Measurements from ENCODE around the gene TMEM8B. TPM values are rescaled to one million over a fixed set of nuclear protein-coding genes. Genes with fewer than 3 reads are reported as not detected.
"Not testable (repeated sequence)": the region's sequence is repeated elsewhere in the genome, so short reads cannot be mapped to it uniquely, and the experiment has no call there.

TMEM8B gene
- total RNA-seq, 1 experiment from 2014 or later, result 2.9 TPM

DNA sequence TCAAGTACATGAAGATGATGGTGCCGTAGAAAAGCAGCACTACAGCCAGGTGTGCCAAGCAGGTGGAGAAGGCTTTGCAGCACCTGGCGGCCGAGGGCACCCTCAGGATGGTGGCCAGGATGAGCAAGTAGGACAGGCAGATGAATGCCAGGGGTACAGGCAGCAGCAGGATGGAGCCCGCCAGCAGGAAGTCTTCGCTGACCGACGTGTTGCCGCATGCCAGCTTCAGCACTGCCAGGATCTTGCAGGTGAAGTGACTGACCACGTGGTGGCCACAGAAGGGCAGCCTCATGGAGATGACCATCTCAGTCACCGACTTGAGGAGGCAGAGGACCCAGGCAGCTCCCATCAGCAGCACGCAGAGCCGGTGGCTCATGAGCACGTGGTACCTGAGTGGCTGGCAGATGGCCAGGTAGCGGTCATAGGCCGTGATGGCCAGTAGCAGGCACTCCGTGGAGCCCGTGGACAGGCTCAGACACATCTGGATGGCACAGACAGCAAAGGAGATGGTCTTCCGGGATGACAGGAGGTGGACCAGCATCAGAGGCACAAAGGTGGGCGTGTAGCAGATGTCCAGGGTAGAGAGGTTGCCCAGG lies 40.7 kb downstream of the TMEM8B start:
- no peak overlapping the region for H3K4me2 ChIP-seq (ENCODE audit: low read depth, low read length, poor library complexity, severe bottlenecking)
- H3K27ac ChIP-seq (ENCODE audit: low read length), result no peak overlapping the region
- H3K4me3 ChIP-seq (ENCODE audit: low read length), result no peak overlapping the region
- H3K9me3 ChIP-seq (ENCODE audit: low read length), result no peaks in the 10 kb centered on the region
- no peaks in the 10 kb centered on the region for H3K36me3 ChIP-seq (ENCODE audit: insufficient read depth, low read length)
- no peaks in the 10 kb centered on the region for H3K27me3 ChIP-seq (ENCODE audit: low read length)
- no peaks in the 10 kb centered on the region for H3K9me2 ChIP-seq (replicated peaks; ENCODE audit: insufficient read depth, low read length)
- H4K20me1 ChIP-seq (ENCODE audit: insufficient read depth, low read depth, low read length), result no peaks in the 10 kb centered on the region
- no peak overlapping the region for H2AFZ ChIP-seq (ENCODE audit: low read length)
- no peaks in the 10 kb centered on the region for H3K79me2 ChIP-seq (ENCODE audit: low read length)
- no peak for DNase-seq
- no peaks in the 10 kb centered on the region for H3K4me1 ChIP-seq (ENCODE audit: low read length)
- H3K9ac ChIP-seq (ENCODE audit: low read length), result no peak overlapping the region

DNA sequence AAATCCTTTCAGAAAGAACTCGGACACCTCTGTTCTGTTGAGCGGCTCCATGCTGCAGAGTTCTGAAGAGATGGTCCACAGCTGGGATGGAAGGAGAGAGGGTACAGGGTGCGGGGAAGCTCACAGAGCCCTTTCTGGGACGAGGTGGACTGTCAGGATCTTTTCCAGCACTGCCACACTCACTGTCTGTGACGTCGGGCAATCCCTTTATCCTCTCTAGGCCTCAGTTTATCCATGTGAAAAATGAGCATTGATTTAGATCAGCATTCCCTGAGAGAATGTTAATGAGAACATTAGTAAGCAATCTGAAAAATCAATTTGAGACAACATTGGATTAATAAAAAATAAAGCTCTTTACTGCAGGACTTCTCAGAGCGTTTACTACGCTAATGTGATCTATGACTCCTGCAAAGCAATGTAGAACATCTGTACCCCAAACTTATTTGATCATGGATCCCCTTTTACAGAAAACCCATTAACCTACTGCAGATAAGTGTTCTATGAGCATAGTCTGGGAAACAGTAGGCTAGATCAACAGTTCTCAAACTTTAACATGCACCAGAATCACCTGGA lies 41.4 kb downstream of the TMEM8B start, which contains the start of gene OR13J1:
Gene OR13J1, minus strand, starts transcription at position 51 of the 573 bp plus-strand sequence. Its CDS starts 0 bp downstream, at position 51.
- Histone ChIP-seq H4K20me1 (ENCODE audit: insufficient read depth, low read depth, low read length) (no peaks in the 10 kb centered on the region), H3K79me2 (ENCODE audit: low read length) (no peaks in the 10 kb centered on the region), H2AFZ (ENCODE audit: low read length) (no peak within 1 kb of the TSS), H3K4me1 (ENCODE audit: low read length) (no peaks in the 10 kb centered on the region), H3K4me2 (ENCODE audit: low read depth, low read length, poor library complexity, severe bottlenecking) (no peak within 1 kb of the TSS), H3K9me3 (ENCODE audit: low read length) (no peaks in the 10 kb centered on the region), H3K4me3 (ENCODE audit: low read length) (no peak within 1 kb of the TSS), H3K9ac (ENCODE audit: low read length) (no peak within 1 kb of the TSS), H3K27me3 (ENCODE audit: low read length) (no peaks in the 10 kb centered on the region), H3K36me3 (ENCODE audit: insufficient read depth, low read length) (no peaks in the 10 kb centered on the region), H3K27ac (ENCODE audit: low read length) (no peak within 1 kb of the TSS), H3K9me2 (replicated peaks; ENCODE audit: insufficient read depth, low read length) (no peaks in the 10 kb centered on the region)
- DNase-seq, result no peak

DNA sequence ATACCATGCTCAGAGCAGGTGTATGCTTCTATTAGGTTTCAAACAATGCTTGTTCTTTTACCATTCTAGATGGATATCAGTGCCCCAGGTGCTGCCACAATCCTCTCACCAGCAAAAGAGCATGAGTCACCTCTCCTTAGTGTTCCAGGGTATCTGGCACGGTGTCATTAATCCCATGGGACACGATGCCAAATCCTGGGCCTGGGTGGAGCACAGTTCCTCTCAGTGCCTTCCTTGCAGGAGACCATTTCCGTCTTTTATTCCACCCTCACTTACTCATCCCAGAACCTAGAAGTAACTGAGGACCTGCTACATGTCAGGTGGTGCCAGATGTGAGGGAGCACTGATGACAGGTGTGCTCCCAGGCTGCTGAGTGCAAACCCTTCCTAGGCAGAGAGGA lies 42.5 kb downstream of the TMEM8B start:
- Histone ChIP-seq H3K4me3 (ENCODE audit: low read length) (no peak overlapping the region), H4K20me1 (ENCODE audit: insufficient read depth, low read depth, low read length) (no peaks in the 10 kb centered on the region), H3K9me3 (ENCODE audit: low read length) (no peaks in the 10 kb centered on the region), H2AFZ (ENCODE audit: low read length) (no peak overlapping the region), H3K9me2 (replicated peaks; ENCODE audit: insufficient read depth, low read length) (no peaks in the 10 kb centered on the region), H3K9ac (ENCODE audit: low read length) (no peak overlapping the region), H3K27me3 (ENCODE audit: low read length) (no peaks in the 10 kb centered on the region), H3K79me2 (ENCODE audit: low read length) (no peaks in the 10 kb centered on the region), H3K4me1 (ENCODE audit: low read length) (no peaks in the 10 kb centered on the region), H3K4me2 (ENCODE audit: low read depth, low read length, poor library complexity, severe bottlenecking) (no peak overlapping the region), H3K36me3 (ENCODE audit: insufficient read depth, low read length) (no peaks in the 10 kb centered on the region), H3K27ac (ENCODE audit: low read length) (no peak overlapping the region)
- no peak for DNase-seq

DNA sequence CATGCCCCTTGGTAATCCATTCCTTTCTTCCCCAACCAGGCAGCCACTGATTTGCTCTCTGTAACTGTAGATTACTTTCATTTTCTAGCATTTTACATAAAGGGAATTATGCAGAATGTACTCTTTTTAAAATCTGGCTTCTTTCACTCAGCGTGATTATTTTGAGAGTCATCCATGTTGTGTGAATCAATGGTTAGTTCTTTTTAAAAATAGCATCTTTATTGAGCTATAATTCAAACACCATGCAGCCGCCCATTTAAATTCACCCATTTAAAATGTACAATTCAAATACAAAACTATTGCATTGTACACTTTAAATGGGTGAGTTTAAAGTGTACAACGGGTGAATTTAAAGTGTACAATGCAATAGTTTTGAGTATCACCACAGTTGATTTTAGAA lies 43.5 kb downstream of the TMEM8B start:
- H3K9ac ChIP-seq (ENCODE audit: low read length), result no peak overlapping the region
- no peak overlapping the region for H3K27ac ChIP-seq (ENCODE audit: low read length)
- no peak overlapping the region for H3K4me3 ChIP-seq (ENCODE audit: low read length)
- H3K4me2 ChIP-seq (ENCODE audit: low read depth, low read length, poor library complexity, severe bottlenecking), result no peak overlapping the region
- no peak for DNase-seq
- no peaks in the 10 kb centered on the region for H3K36me3 ChIP-seq (ENCODE audit: insufficient read depth, low read length)
- no peak overlapping the region for H2AFZ ChIP-seq (ENCODE audit: low read length)
- no peaks in the 10 kb centered on the region for H3K4me1 ChIP-seq (ENCODE audit: low read length)
- H3K9me2 ChIP-seq (replicated peaks; ENCODE audit: insufficient read depth, low read length), result no peaks in the 10 kb centered on the region
- H3K27me3 ChIP-seq (ENCODE audit: low read length), result no peaks in the 10 kb centered on the region; the same call in 1 of the 2 replicates
- no peaks in the 10 kb centered on the region for H3K9me3 ChIP-seq (ENCODE audit: low read length)
- H3K79me2 ChIP-seq (ENCODE audit: low read length), result no peaks in the 10 kb centered on the region
- no peaks in the 10 kb centered on the region for H4K20me1 ChIP-seq (ENCODE audit: insufficient read depth, low read depth, low read length)

DNA sequence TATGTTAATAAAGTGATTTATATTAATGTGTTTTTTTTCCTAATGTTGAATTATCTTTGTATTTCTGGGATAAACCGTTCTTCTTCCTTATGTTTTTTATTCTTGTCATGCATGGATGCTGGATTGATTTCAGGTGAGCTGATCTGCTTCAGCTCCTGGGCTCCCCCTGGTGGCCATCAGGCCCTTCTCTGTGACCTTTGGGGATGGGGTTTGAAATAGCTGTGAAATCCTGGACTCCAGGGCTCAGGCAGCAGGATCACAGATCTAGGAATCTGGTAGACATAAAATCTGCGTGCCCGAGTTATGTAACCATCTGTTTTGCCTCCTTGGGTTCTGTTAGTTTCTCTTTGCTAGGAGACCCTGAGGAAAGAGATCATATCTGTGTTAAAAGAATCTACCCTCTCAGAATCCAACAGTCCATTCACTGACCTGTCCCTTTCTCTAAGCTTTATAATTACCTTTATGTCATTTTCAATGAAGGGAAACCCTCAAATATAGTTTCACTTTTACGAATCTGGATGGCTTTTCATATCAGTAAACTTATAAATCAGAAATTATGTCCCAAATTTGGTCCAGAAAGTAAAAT lies 53.3 kb downstream of the TMEM8B start:
- no peak overlapping the region for H2AFZ ChIP-seq (ENCODE audit: low read length)
- H4K20me1 ChIP-seq (ENCODE audit: insufficient read depth, low read depth, low read length), result no peaks in the 10 kb centered on the region
- H3K9ac ChIP-seq (ENCODE audit: low read length), result no peak overlapping the region
- H3K27me3 ChIP-seq (ENCODE audit: low read length), result no peaks in the 10 kb centered on the region; the same call in 1 of the 2 replicates
- H3K9me2 ChIP-seq (replicated peaks; ENCODE audit: insufficient read depth, low read length), result no peaks in the 10 kb centered on the region
- H3K4me3 ChIP-seq (ENCODE audit: low read length), result no peak overlapping the region
- no peaks in the 10 kb centered on the region for H3K9me3 ChIP-seq (ENCODE audit: low read length)
- DNase-seq, result peak; percentile 83
- no peaks in the 10 kb centered on the region for H3K4me1 ChIP-seq (ENCODE audit: low read length)
- H3K4me2 ChIP-seq (ENCODE audit: low read depth, low read length, poor library complexity, severe bottlenecking), result no peak overlapping the region
- no peaks in the 10 kb centered on the region for H3K36me3 ChIP-seq (ENCODE audit: insufficient read depth, low read length)
- H3K79me2 ChIP-seq (ENCODE audit: low read length), result no peaks in the 10 kb centered on the region
- no peak overlapping the region for H3K27ac ChIP-seq (ENCODE audit: low read length)

DNA sequence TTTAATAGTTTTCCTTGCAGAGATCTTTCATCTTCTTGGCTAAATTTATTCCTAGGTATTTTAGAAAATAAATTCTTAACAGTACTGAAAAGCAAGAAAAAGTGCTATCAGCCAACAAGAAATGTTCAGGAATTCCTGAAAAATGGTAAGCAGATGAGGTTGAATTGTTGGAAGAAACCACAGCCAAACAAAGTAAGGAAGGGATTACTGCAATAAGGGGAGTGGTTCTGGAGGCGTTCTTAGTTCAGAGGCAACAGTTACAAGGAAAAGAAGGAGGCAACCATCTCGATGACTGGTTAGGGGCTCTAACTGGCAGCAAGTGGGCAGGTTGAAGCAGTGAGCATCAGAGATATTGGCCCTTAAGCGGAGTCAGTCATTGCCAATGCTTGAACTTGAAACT lies 54.0 kb downstream of the TMEM8B start:
- Histone ChIP-seq H3K9ac (ENCODE audit: low read length) (no peak overlapping the region), H3K79me2 (ENCODE audit: low read length) (no peaks in the 10 kb centered on the region), H3K9me3 (ENCODE audit: low read length) (no peaks in the 10 kb centered on the region), H3K4me2 (ENCODE audit: low read depth, low read length, poor library complexity, severe bottlenecking) (no peak overlapping the region), H3K4me3 (ENCODE audit: low read length) (no peak overlapping the region), H3K36me3 (ENCODE audit: insufficient read depth, low read length) (no peaks in the 10 kb centered on the region), H2AFZ (ENCODE audit: low read length) (no peak overlapping the region), H3K9me2 (replicated peaks; ENCODE audit: insufficient read depth, low read length) (no peaks in the 10 kb centered on the region), H4K20me1 (ENCODE audit: insufficient read depth, low read depth, low read length) (no peaks in the 10 kb centered on the region), H3K4me1 (ENCODE audit: low read length) (no peaks in the 10 kb centered on the region), H3K27ac (ENCODE audit: low read length) (no peak overlapping the region), H3K27me3 (ENCODE audit: low read length) (no peaks in the 10 kb centered on the region)
- no peak for DNase-seq

DNA sequence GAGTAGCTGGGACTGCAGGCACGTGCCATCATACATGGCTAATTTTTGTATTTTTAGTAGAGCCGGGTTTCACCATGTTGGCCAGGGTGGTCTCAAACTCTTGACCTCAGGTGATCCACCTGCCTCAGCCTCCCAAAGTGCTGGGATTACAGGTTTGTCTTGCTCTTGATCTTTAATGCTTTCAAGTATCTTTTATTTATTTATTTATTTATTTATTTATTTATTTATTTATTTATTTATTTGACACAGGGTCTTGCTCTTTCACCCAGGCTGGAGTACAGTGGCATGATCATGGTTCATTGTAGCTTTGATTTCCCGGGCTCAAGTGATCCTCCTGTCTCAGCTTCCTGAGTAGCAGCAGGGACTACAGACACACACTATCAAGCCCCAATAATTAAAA lies 55.9 kb downstream of the TMEM8B start:
- not testable (repeated sequence) for DNase-seq; H3K4me2 ChIP-seq (ENCODE audit: low read depth, low read length, poor library complexity, severe bottlenecking); H2AFZ ChIP-seq (ENCODE audit: low read length); H4K20me1 ChIP-seq (ENCODE audit: insufficient read depth, low read depth, low read length); H3K36me3 ChIP-seq (ENCODE audit: insufficient read depth, low read length); H3K27me3 ChIP-seq (ENCODE audit: low read length); H3K9ac ChIP-seq (ENCODE audit: low read length); H3K79me2 ChIP-seq (ENCODE audit: low read length); H3K9me2 ChIP-seq (replicated peaks; ENCODE audit: insufficient read depth, low read length); H3K4me1 ChIP-seq (ENCODE audit: low read length); H3K27ac ChIP-seq (ENCODE audit: low read length); H3K9me3 ChIP-seq (ENCODE audit: low read length); H3K4me3 ChIP-seq (ENCODE audit: low read length)

DNA sequence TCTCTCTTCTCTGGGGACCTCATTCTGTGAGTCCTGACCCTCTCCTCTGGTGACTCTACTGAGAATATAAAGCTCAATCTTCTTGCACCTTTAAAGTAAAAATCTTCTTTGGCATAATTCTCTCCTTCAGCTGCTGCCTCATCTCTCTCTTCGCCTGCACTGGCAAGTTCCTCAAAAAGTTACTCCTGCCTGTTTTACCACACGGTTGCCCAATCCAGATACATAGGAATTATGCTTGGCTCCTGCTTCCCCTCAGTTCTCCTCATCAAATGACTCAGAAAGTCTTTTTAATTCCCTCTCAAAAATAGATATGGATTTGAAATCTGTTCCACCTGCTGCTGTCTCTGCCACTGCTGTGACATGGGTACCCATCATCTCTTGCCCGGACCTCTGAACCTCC lies 62.6 kb downstream of the TMEM8B start:
- DNase-seq, result no peak
- no peak overlapping the region for H2AFZ ChIP-seq (ENCODE audit: low read length)

More for the DNA sequence above, 62.6 kb downstream of the TMEM8B start:
- Histone ChIP-seq H3K4me3 (ENCODE audit: low read length) (no peak overlapping the region), H3K4me1 (ENCODE audit: low read length) (no peaks in the 10 kb centered on the region), H3K9me3 (ENCODE audit: low read length) (no peaks in the 10 kb centered on the region), H3K9me2 (replicated peaks; ENCODE audit: insufficient read depth, low read length) (no peaks in the 10 kb centered on the region), H3K27me3 (ENCODE audit: low read length) (no peaks in the 10 kb centered on the region), H3K36me3 (ENCODE audit: insufficient read depth, low read length) (no peaks in the 10 kb centered on the region), H3K79me2 (ENCODE audit: low read length) (no peaks in the 10 kb centered on the region), H3K9ac (ENCODE audit: low read length) (no peak overlapping the region), H3K4me2 (ENCODE audit: low read depth, low read length, poor library complexity, severe bottlenecking) (no peak overlapping the region), H4K20me1 (ENCODE audit: insufficient read depth, low read depth, low read length) (no peaks in the 10 kb centered on the region), H3K27ac (ENCODE audit: low read length) (no peak overlapping the region)

All from Karpas-422 (cell line).